Liver (tissue), 9 donors: Measurements from ENCODE around the gene RGS4. TPM values are rescaled to one million over a fixed set of nuclear protein-coding genes. Genes with fewer than 3 reads are reported as not detected.

Experiments used
- DNase-seq: peaks from one replicate; pipeline ENCODE4 v3.0.0-alpha.2; 2017; ENCODE audit warnings: low spot score
- H3K27ac ChIP-seq, 2 donors: one replicate each; pipeline ENCODE4 v1.7.0; 2013; ENCODE audit warnings: inconsistent platforms in 2 of 2, low read length in 2 of 2, control low read depth in 1 of 2, low read depth in 1 of 2, mild to moderate bottlenecking in 1 of 2
- H3K27me3 ChIP-seq, 4 donors: one replicate each; pipeline versions ENCODE4 v1.6.1 to v1.7.0; 2013; ENCODE audit warnings: low read length in 3 of 4, inconsistent platforms in 1 of 4, mild to moderate bottlenecking in 1 of 4, moderate library complexity in 1 of 4; ENCODE audit not compliant: control insufficient read depth in 4 of 4, insufficient read depth in 4 of 4
- H3K36me3 ChIP-seq, 4 donors: one replicate each; pipeline versions ENCODE4 v1.6.1 to v1.7.0; 2013; ENCODE audit warnings: low read length in 3 of 4, mild to moderate bottlenecking in 3 of 4, low read depth in 1 of 4, moderate library complexity in 1 of 4; ENCODE audit not compliant: control insufficient read depth in 4 of 4, insufficient read depth in 3 of 4
- H3K4me1 ChIP-seq, 4 donors: one replicate each; pipeline versions ENCODE4 v1.6.1 to v1.7.0; 2013; ENCODE audit warnings: low read length in 3 of 4, mild to moderate bottlenecking in 3 of 4, moderate library complexity in 1 of 4; ENCODE audit not compliant: control insufficient read depth in 4 of 4, insufficient read depth in 4 of 4
- H3K4me3 ChIP-seq, 3 donors: one replicate each; pipeline versions ENCODE4 v1.6.1 to v1.7.0; 2013; ENCODE audit warnings: low read length in 3 of 3, control low read depth in 1 of 3, low read depth in 1 of 3, mild to moderate bottlenecking in 1 of 3
- H3K9ac ChIP-seq, 2 donors: one replicate each; pipeline ENCODE4 v1.7.0; 2013; ENCODE audit warnings: low read length in 2 of 2, mild to moderate bottlenecking in 2 of 2, moderate library complexity in 2 of 2, control low read depth in 1 of 2, low read depth in 1 of 2
- H3K9me3 ChIP-seq, 4 donors: one replicate each; pipeline versions ENCODE4 v1.6.1 to v1.7.0; 2013; ENCODE audit warnings: low read length in 3 of 4; ENCODE audit not compliant: control insufficient read depth in 4 of 4
- ATF3 ChIP-seq: IDR thresholded peaks from 2 replicates; pipeline ENCODE4 v1.6.1; 2016; ENCODE audit warnings: antibody characterized with exemption
- EGR1 ChIP-seq, 2 donors: IDR thresholded peaks; 2 replicates each; pipeline ENCODE4 v1.6.1; 2016 to 2018; ENCODE audit warnings: antibody characterized with exemption in 2 of 2, low read depth in 2 of 2
- FOXA1 ChIP-seq: IDR thresholded peaks from 2 replicates; pipeline ENCODE4 v1.6.1; 2016; ENCODE audit warnings: antibody characterized with exemption
- FOXA2 ChIP-seq: IDR thresholded peaks from 2 replicates; pipeline ENCODE4 v1.6.1; 2016; ENCODE audit warnings: antibody characterized with exemption
- GABPA ChIP-seq, 2 donors: IDR thresholded peaks in 1 of 2; conservative IDR thresholded peaks in 1 of 2; 2 replicates each; pipeline ENCODE4 v1.6.1; 2016; ENCODE audit warnings: antibody characterized with exemption in 2 of 2, mild to moderate bottlenecking in 1 of 2, moderate library complexity in 1 of 2
- HNF4A ChIP-seq, 2 donors: conservative IDR thresholded peaks; 2 replicates each; pipeline ENCODE4 v1.6.1; 2016; ENCODE audit warnings: antibody characterized with exemption in 2 of 2, mild to moderate bottlenecking in 2 of 2
- HNF4G ChIP-seq: IDR thresholded peaks from 2 replicates; pipeline ENCODE4 v1.6.1; 2016; ENCODE audit warnings: antibody characterized with exemption
- JUND ChIP-seq, 2 donors: IDR thresholded peaks; 2 replicates each; pipeline ENCODE4 v1.6.1; 2016; ENCODE audit warnings: antibody characterized with exemption in 2 of 2
- MAX ChIP-seq: IDR thresholded peaks from 2 replicates; pipeline ENCODE4 v1.6.1; 2016; ENCODE audit warnings: antibody characterized with exemption
- NR2F2 ChIP-seq: IDR thresholded peaks from 2 replicates; pipeline ENCODE4 v1.6.1; 2016; ENCODE audit warnings: antibody characterized with exemption
- RAD21 ChIP-seq, 2 donors: IDR thresholded peaks; 2 replicates each; pipeline ENCODE4 v1.6.1; 2016; ENCODE audit warnings: antibody characterized with exemption in 2 of 2, mild to moderate bottlenecking in 2 of 2
- REST ChIP-seq: IDR thresholded peaks from 2 replicates; pipeline ENCODE4 v1.6.1; 2016; ENCODE audit warnings: antibody characterized with exemption, mild to moderate bottlenecking
- RXRA ChIP-seq, 2 donors: IDR thresholded peaks; 2 replicates each; pipeline ENCODE4 v1.6.1; 2017 to 2018; ENCODE audit warnings: antibody characterized with exemption in 2 of 2, mild to moderate bottlenecking in 1 of 2
- SP1 ChIP-seq: IDR thresholded peaks from 2 replicates; pipeline ENCODE4 v1.6.1; 2018; ENCODE audit warnings: antibody characterized with exemption, mild to moderate bottlenecking
- TAF1 ChIP-seq: conservative IDR thresholded peaks from 2 replicates; pipeline ENCODE4 v1.6.1; 2016; ENCODE audit warnings: antibody characterized with exemption, mild to moderate bottlenecking
- YY1 ChIP-seq: IDR thresholded peaks from 2 replicates; pipeline ENCODE4 v1.6.1; 2016; ENCODE audit warnings: antibody characterized with exemption, mild to moderate bottlenecking
- WGBS: extraction: QIAGEN DNeasy Blood & Tissue Kit; methylation state at CpG from one replicate; pipeline ENCODE4 v1.1.7; 2013; 5-methylcytosine and 5-hydroxymethylcytosine counted together
- polyA plus RNA-seq, 2 donors: library from polyadenylated mRNA; stranded (reverse) in 1 of 2; unstranded in 1 of 2; fragments of 200-250 nt in 1 of 2; fragments of >200 nt in 1 of 2; fragmentation: Nextera tagmentation in 1 of 2; extraction: Ambion mirVana in 1 of 2; gene quantifications; one replicate each; pipeline versions ENCODE4 v1.2.1 to v1.2.3, GENCODE V29; 2013 to 2015
- total RNA-seq, 2 donors: library from RNA; depleted of rRNA; stranded (reverse); fragments of >200 nt; gene quantifications; one replicate each; pipeline ENCODE4 v1.2.3, GENCODE V29; 2014
- TF ChIP-seq, protein P1 (sequence below): fragments of 150-350 bp; IDR thresholded peaks from 2 replicates; pipeline ENCODE4 v1.5.1; 2017; ENCODE audit warnings: improper control_type of control experiment, low read depth, low read length; ENCODE audit not compliant: missing input control
- donor health status: healthy.
- donor health status: healthy.
- donor health status: healthy.
- donor health status: healthy.
- donor health status: healthy.

RGS4 gene
- total and polyA plus RNA-seq, 4 donors = 0.37 to 1.4 (median 0.75) TPM

DNA sequence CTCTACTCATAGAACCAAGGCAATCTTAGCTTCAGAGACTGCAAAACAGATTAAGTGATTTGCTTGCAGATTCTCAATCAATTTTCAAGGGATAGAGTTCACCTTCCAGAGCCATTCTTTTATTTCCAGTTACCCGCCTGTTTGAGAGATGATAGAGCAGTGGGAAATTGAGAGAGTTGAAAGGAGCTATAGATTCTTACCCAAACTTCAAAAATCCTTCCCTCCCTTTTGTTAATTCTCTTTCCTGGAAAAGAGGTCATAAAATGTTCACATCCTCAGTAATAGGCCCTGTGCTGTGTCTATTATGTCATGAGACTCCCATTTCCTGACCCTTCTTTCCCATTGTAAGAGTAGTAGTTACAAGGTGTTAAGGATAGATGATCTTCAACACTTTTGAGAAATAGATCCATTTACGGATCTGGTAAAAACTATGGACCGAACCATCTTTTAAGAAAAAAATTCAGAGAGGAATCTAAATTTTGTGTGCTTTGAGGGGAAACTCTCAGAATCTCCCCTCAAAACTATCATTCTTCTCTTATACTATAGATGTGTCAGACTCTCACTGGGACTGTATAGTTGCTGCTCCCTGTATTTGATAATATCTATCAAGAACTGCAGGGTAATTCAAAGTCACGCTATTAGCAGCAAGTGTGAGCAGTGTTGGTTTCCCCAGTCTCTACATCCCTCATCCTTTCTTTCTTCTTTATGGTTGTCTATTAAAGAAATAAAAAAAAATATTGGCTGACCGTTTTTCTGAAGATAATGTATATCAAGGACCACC, 8.0 kb downstream of the RGS4 start:
- WGBS = 82% methylated on average over 5 of the region's 5 CpGs
- no peak for TF ChIP-seq ATF3
- TF ChIP-seq YY1 = no peak
- TF ChIP-seq, protein P1, sequence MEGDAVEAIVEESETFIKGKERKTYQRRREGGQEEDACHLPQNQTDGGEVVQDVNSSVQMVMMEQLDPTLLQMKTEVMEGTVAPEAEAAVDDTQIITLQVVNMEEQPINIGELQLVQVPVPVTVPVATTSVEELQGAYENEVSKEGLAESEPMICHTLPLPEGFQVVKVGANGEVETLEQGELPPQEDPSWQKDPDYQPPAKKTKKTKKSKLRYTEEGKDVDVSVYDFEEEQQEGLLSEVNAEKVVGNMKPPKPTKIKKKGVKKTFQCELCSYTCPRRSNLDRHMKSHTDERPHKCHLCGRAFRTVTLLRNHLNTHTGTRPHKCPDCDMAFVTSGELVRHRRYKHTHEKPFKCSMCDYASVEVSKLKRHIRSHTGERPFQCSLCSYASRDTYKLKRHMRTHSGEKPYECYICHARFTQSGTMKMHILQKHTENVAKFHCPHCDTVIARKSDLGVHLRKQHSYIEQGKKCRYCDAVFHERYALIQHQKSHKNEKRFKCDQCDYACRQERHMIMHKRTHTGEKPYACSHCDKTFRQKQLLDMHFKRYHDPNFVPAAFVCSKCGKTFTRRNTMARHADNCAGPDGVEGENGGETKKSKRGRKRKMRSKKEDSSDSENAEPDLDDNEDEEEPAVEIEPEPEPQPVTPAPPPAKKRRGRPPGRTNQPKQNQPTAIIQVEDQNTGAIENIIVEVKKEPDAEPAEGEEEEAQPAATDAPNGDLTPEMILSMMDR = no peak
- no peak for TF ChIP-seq SP1
- TF ChIP-seq HNF4G = no peak
- no peak for TF ChIP-seq TAF1
- no peak for TF ChIP-seq JUND (IDR thresholded peaks at IDR 0.05)
- TF ChIP-seq FOXA2 = no peak
- H3K9me3 ChIP-seq = no peaks in the 10 kb centered on the region

GRCh38 chr1:163082971-163083370, 13.8 kb downstream of the RGS4 start:
- Histone ChIP-seq H3K27me3 (no peaks in the 10 kb centered on the region), H3K4me1 (no peaks in the 10 kb centered on the region), H3K4me3 (no peak overlapping the region), H3K9me3 (no peaks in the 10 kb centered on the region), H3K27ac (no peak overlapping the region), H3K36me3 (no peaks in the 10 kb centered on the region), H3K9ac (no peak overlapping the region)
- DNase-seq = no peak
- 58% methylated on average over 6 of the region's 6 CpGs for WGBS
- TF ChIP-seq EGR1 (IDR thresholded peaks at IDR 0.05; ENCODE audit: low read depth in 2 of 2) (no peak), NR2F2 (peak; percentile 15)

More for the DNA sequence above, 8.0 kb downstream of the RGS4 start:
- Histone ChIP-seq H3K36me3 (no peaks in the 10 kb centered on the region), H3K4me3 (no peak overlapping the region), H3K27me3 (no peaks in the 10 kb centered on the region), H3K4me1 (no peaks in the 10 kb centered on the region), H3K27ac (no peak overlapping the region), H3K9ac (no peak overlapping the region)
- no peak for DNase-seq

DNA sequence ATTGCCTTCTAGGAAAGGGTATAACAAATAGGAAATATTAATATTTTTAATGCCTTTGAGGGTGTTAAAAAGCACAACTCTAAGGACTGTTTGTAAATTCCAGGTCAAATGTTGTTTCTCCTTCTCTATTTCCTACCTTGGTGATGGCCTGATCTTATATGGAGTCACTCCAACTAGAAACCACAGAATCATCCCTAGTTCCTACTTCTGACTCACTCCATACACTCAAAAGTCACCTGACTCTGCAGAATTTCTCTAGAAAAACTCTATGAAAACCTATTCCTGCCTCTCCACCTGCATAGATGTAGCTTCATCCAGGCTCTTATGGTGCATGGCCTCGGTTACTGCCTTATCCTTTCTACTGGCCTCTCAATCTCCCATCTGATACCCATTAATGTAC, 14.5 kb downstream of the RGS4 start:
- Histone ChIP-seq H3K36me3 (no peaks in the 10 kb centered on the region), H3K4me3 (no peak overlapping the region), H3K27ac (no peak overlapping the region), H3K9me3 (no peaks in the 10 kb centered on the region), H3K9ac (no peak overlapping the region), H3K4me1 (no peaks in the 10 kb centered on the region), H3K27me3 (no peaks in the 10 kb centered on the region)
- 70% methylated on average over 1 of the region's 1 CpG for WGBS
- TF ChIP-seq HNF4A (conservative IDR thresholded peaks at IDR 0.05) (no peak), TAF1 (no peak), MAX (no peak), FOXA1 (no peak), RXRA (IDR thresholded peaks at IDR 0.05) (no peak), RAD21 (IDR thresholded peaks at IDR 0.05) (no peak), SP1 (no peak), HNF4G (no peak), GABPA (IDR thresholded peaks at IDR 0.05 in 1 of 2, conservative IDR thresholded peaks at IDR 0.05 in 1 of 2) (no peak), JUND (IDR thresholded peaks at IDR 0.05) (no peak), NR2F2 (no peak), REST (no peak)
- no peak for DNase-seq
